ENCODE measurements around the gene CHORDC1. TPM values are rescaled to one million over a fixed set of nuclear protein-coding genes. Genes with fewer than 3 reads are reported as not detected.
"Not testable (repeated sequence)": the region's sequence is repeated elsewhere in the genome, so short reads cannot be mapped to it uniquely, and the experiment has no call there.

The CHORDC1 gene
- total and polyA plus RNA-seq, 4 donors, result 17.3 to 54.2 (median 31.8) TPM

DNA sequence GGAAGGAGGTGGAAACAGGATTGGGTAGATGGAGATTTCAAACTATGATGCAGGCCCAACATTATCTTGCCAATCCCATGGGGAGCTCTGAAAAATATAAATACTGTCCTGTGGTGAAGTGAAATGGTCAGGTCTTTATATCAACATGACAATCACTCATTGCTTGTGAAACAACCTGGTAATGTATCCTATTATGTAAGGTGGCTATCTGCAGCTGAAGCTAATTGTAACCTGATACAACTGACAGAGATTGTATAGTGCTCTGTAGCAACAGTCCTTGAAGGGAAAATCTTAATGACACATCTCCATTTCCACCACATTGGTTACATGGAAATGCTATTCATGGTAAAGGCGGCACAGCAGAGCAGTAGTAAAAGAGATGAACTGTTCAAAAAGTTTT lies 20.7 kb upstream of the CHORDC1 start:
- no peak for DNase-seq
- H3K27me3 ChIP-seq (ENCODE audit: control insufficient read depth in 1 of 2, insufficient read depth in 2 of 2, low read length in 1 of 2), result no peaks in the 10 kb centered on the region
- H3K4me3 ChIP-seq (ENCODE audit: low read length in 2 of 2), result no peak overlapping the region
- ATAC-seq (ENCODE audit: low FRiP score), result no peak
- intact Hi-C loops (cut with DNase I), result no loop called here
- H3K27ac ChIP-seq (ENCODE audit: low read depth in 1 of 2, low read length in 2 of 2), result no peak overlapping the region
- H3K36me3 ChIP-seq (ENCODE audit: control insufficient read depth in 1 of 2, insufficient read depth in 2 of 2, low read length in 1 of 2), result no peaks in the 10 kb centered on the region
- WGBS, 2 donors, result 97 to 98% methylated on average over 1 of the region's 1 CpG
- no peaks in the 10 kb centered on the region for H3K9me3 ChIP-seq (ENCODE audit: control insufficient read depth, low read length)
- H3K4me1 ChIP-seq (ENCODE audit: control insufficient read depth in 1 of 2, insufficient read depth in 2 of 2, low read length in 2 of 2), result no peaks in the 10 kb centered on the region

DNA sequence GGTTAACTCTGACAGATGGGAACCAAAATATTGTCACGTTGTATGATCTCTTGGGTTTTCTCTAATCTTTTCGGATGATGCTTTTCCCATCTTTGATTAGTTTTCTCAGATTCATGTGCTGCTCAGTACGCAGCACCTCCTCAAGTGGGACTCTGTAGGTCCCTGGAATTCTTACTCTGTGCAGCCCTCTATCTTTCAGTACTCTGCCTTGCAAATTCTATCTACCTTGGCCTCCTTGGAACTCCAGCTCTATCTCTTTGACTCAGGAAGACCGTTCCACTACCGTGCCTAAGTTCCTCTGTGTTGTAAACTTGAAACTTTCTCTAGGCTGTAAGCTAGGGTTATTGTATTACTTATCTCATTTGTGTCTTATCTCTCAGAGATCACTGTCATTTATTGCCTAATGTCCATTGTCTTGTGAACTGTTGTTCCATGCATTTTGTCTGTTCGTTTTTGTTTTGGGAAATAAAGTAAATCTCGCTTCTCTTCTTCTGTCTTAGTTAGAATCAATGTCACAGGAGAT lies 20.1 kb upstream of the CHORDC1 start:
- intact Hi-C loops (cut with DNase I), result no loop called here
- Histone ChIP-seq H3K4me1 (ENCODE audit: control insufficient read depth in 1 of 2, insufficient read depth in 2 of 2, low read length in 2 of 2) (no peaks in the 10 kb centered on the region), H3K27me3 (ENCODE audit: control insufficient read depth in 1 of 2, insufficient read depth in 2 of 2, low read length in 1 of 2) (no peaks in the 10 kb centered on the region), H3K36me3 (ENCODE audit: control insufficient read depth in 1 of 2, insufficient read depth in 2 of 2, low read length in 1 of 2) (no peaks in the 10 kb centered on the region), H3K27ac (ENCODE audit: low read depth in 1 of 2, low read length in 2 of 2) (no peak overlapping the region), H3K4me3 (ENCODE audit: low read length in 2 of 2) (no peak overlapping the region), H3K9me3 (ENCODE audit: control insufficient read depth, low read length) (no peaks in the 10 kb centered on the region)
- no peak for ATAC-seq (ENCODE audit: low FRiP score)
- no peak for DNase-seq
- WGBS, 2 donors, result 69 to 73% methylated on average over 7 of the region's 7 CpGs

DNA sequence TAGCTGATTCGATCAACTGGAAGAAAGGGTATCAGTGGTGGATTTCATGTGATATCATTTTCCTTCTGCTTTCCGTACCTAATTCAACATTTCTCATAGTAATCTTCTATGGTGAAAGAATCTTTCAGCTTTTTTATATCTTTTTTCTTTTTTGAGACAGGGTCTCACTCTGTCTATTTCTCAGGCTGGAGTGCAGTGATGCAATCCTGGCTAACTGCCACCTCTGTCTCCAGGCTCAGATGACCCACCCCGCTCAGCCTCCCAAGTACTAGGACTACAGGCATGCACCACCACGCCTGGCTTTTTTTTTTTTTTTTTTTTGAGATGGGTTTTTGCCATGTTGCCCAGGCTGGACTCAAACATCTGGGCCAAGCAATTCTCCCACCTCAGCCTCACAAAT lies 18.6 kb upstream of the CHORDC1 start:
- DNase-seq, result no peak
- ATAC-seq (ENCODE audit: low FRiP score), result no peak
- Histone ChIP-seq H3K36me3 (ENCODE audit: control insufficient read depth in 1 of 2, insufficient read depth in 2 of 2, low read length in 1 of 2) (no peaks in the 10 kb centered on the region), H3K9me3 (ENCODE audit: control insufficient read depth, low read length) (no peaks in the 10 kb centered on the region), H3K4me1 (ENCODE audit: control insufficient read depth in 1 of 2, insufficient read depth in 2 of 2, low read length in 2 of 2) (no peaks in the 10 kb centered on the region), H3K27ac (ENCODE audit: low read depth in 1 of 2, low read length in 2 of 2) (no peak overlapping the region), H3K4me3 (ENCODE audit: low read length in 2 of 2) (no peak overlapping the region), H3K27me3 (ENCODE audit: control insufficient read depth in 1 of 2, insufficient read depth in 2 of 2, low read length in 1 of 2) (no peaks in the 10 kb centered on the region)
- WGBS, 2 donors, result 67 to 84% methylated on average over 3 to 4 of the region's 4 CpGs
- intact Hi-C loops (cut with DNase I), result no loop called here

DNA sequence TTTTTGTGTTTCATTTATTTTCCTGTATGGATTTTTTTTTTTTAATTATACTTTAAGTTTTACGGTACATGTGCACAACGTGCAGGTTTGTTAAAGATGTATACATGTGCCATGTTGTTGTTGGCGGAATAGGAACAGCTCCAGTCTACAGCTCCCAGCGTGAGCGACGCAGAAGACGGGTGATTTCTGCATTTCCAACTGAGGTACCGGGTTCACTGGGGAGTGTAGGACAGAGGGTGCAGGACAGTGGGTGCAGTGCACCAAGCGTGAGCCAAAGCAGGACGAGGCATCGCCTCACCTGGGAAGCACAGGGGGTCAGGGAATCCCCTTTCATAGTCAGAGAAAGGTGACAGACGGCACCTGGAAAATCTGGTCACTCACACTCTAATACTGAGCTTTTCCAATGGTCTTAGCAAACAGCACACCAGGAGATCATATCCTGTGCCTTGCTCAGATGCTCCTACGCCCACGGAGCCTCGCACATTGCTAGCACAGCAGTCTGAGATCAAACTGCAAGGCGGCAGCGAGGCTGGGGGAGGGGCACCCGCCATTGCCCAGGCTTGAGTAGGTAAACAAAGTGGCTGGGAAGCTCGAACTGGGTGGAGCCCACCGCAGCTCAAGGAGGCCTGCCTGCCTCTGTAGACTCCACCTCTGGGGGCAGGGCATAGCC lies 17.3 kb upstream of the CHORDC1 start:
- H3K27ac ChIP-seq (ENCODE audit: low read depth in 1 of 2, low read length in 2 of 2); ATAC-seq (ENCODE audit: low FRiP score); H3K4me3 ChIP-seq (ENCODE audit: low read length in 2 of 2); H3K9me3 ChIP-seq (ENCODE audit: control insufficient read depth, low read length); intact Hi-C loops (cut with DNase I); H3K27me3 ChIP-seq (ENCODE audit: control insufficient read depth in 1 of 2, insufficient read depth in 2 of 2, low read length in 1 of 2); H3K4me1 ChIP-seq (ENCODE audit: control insufficient read depth in 1 of 2, insufficient read depth in 2 of 2, low read length in 2 of 2); H3K36me3 ChIP-seq (ENCODE audit: control insufficient read depth in 1 of 2, insufficient read depth in 2 of 2, low read length in 1 of 2); DNase-seq: not testable (repeated sequence)
- WGBS, 2 donors, result 78 to 88% methylated on average over 18 to 19 of the region's 20 CpGs

DNA sequence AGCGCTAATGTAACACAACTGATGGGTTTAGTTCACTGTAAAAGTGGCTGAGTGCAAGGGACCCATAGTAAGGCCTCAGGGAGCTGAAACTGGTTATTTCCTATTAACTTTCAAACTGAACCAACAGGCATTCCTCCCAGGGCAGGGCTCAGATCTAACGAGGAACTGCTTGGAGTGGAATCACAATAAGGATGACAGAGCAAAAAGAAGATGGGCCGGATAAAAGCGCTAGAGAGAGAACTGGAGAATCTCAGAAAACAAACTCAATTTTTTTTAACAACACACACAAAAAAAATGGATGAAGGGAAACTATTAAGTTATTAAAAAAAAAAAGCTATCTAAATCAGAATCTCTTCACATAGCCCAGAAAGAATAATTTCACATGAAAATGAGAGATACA lies 14.2 kb upstream of the CHORDC1 start:
- H3K27ac ChIP-seq (ENCODE audit: low read depth in 1 of 2, low read length in 2 of 2), result no peak overlapping the region
- no peak overlapping the region for H3K4me3 ChIP-seq (ENCODE audit: low read length in 2 of 2)
- H3K4me1 ChIP-seq (ENCODE audit: control insufficient read depth in 1 of 2, insufficient read depth in 2 of 2, low read length in 2 of 2), result peaks cover 0 to 4% of the 10 kb centered on the region in 2 donors
- intact Hi-C loops (cut with DNase I), result no loop called here
- WGBS, 2 donors, result 93 to 94% methylated on average over 4 of the region's 4 CpGs
- DNase-seq (no peak), ATAC-seq (ENCODE audit: low FRiP score) (no peak)
- H3K9me3 ChIP-seq (ENCODE audit: control insufficient read depth, low read length), result no peaks in the 10 kb centered on the region
- H3K27me3 ChIP-seq (ENCODE audit: control insufficient read depth in 1 of 2, insufficient read depth in 2 of 2, low read length in 1 of 2), result no peaks in the 10 kb centered on the region
- no peaks in the 10 kb centered on the region for H3K36me3 ChIP-seq (ENCODE audit: control insufficient read depth in 1 of 2, insufficient read depth in 2 of 2, low read length in 1 of 2)

DNA sequence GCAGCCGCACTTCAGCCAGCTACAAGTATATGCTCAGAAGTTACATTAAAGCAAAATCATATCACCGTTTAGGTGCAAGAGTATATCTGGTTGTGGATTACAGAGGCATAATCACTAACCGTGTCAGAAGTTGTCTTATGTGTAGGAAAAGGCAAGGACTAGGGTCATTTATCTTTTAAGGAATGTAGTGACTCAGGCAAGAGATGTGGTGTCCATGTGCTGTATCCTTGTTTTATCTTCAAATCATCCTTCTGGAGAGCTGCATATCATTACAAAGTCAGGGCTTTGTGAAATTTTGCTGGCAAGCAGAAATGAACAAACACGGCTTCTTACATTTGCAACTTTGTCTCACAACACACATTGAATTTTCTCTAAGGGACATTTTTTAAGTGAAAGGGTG lies 12.7 kb upstream of the CHORDC1 start:
- no peaks in the 10 kb centered on the region for H3K27me3 ChIP-seq (ENCODE audit: control insufficient read depth in 1 of 2, insufficient read depth in 2 of 2, low read length in 1 of 2)
- DNase-seq (no peak), ATAC-seq (ENCODE audit: low FRiP score) (no peak)
- H3K4me1 ChIP-seq (ENCODE audit: control insufficient read depth in 1 of 2, insufficient read depth in 2 of 2, low read length in 2 of 2), result peaks cover 0 to 4% of the 10 kb centered on the region in 2 donors
- H3K36me3 ChIP-seq (ENCODE audit: control insufficient read depth in 1 of 2, insufficient read depth in 2 of 2, low read length in 1 of 2), result no peaks in the 10 kb centered on the region
- intact Hi-C loops (cut with DNase I), result no loop called here
- H3K27ac ChIP-seq (ENCODE audit: low read depth in 1 of 2, low read length in 2 of 2), result no peak overlapping the region
- no peaks in the 10 kb centered on the region for H3K9me3 ChIP-seq (ENCODE audit: control insufficient read depth, low read length)
- no peak overlapping the region for H3K4me3 ChIP-seq (ENCODE audit: low read length in 2 of 2)
- WGBS, 2 donors, result 43 to 53% methylated on average over 4 of the region's 4 CpGs

DNA sequence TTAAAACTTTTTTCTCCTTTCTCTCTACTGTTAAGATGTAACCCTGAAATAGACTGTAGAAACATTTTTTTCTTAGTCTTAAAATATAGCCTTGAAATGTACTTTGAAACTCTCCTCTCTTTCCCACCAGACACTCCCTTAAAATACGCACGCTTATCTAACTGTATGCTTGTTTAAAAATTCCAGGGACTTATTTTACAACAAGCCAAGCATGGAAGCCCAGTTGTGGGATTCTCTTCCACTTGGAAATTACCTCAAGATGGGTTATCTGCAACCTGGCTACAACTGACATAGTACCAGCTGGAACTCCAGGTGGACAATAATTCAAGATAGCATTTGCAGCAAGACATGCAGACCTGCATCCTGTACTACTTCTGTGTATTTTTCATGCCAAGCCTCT lies 12.1 kb upstream of the CHORDC1 start:
- H3K4me1 ChIP-seq (ENCODE audit: control insufficient read depth in 1 of 2, insufficient read depth in 2 of 2, low read length in 2 of 2), result peaks cover 0 to 4% of the 10 kb centered on the region in 2 donors
- DNase-seq (no peak), ATAC-seq (ENCODE audit: low FRiP score) (no peak)
- intact Hi-C loops (cut with DNase I), result no loop called here
- H3K4me3 ChIP-seq (ENCODE audit: low read length in 2 of 2), result no peak overlapping the region
- H3K9me3 ChIP-seq (ENCODE audit: control insufficient read depth, low read length), result no peaks in the 10 kb centered on the region
- no peaks in the 10 kb centered on the region for H3K27me3 ChIP-seq (ENCODE audit: control insufficient read depth in 1 of 2, insufficient read depth in 2 of 2, low read length in 1 of 2)
- H3K27ac ChIP-seq (ENCODE audit: low read depth in 1 of 2, low read length in 2 of 2), result no peak overlapping the region
- WGBS, 2 donors, result 6 to 9% methylated on average over 2 of the region's 2 CpGs
- H3K36me3 ChIP-seq (ENCODE audit: control insufficient read depth in 1 of 2, insufficient read depth in 2 of 2, low read length in 1 of 2), result no peaks in the 10 kb centered on the region

DNA sequence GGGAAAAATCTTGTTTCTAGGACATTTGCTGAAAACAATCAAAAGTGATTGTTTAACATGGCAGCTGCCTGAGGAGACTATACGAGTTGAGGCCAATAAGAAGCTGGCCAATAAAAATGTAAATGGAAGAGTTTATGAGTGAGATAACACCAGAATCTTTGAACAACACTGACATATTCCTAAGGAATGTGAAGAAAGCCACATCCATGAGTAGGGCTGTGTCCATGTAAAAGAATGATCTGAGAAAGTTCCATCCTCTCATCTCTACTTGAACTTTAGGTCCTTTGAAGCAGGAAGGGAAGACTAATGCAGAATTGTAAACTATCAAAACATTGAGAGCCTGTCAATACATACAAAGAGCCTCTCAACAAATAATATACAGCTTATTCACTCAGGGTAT lies 6.9 kb upstream of the CHORDC1 start:
- no peak overlapping the region for H3K27ac ChIP-seq (ENCODE audit: low read depth in 1 of 2, low read length in 2 of 2)
- DNase-seq (no peak), ATAC-seq (ENCODE audit: low FRiP score) (no peak)
- no peaks in the 10 kb centered on the region for H3K27me3 ChIP-seq (ENCODE audit: control insufficient read depth in 1 of 2, insufficient read depth in 2 of 2, low read length in 1 of 2)
- H3K4me3 ChIP-seq (ENCODE audit: low read length in 2 of 2), result no peak overlapping the region
- H3K4me1 ChIP-seq (ENCODE audit: control insufficient read depth in 1 of 2, insufficient read depth in 2 of 2, low read length in 2 of 2), result no peaks in the 10 kb centered on the region
- WGBS, 2 donors, result 53 to 62% methylated on average over 1 of the region's 1 CpG
- intact Hi-C loops (cut with DNase I), result loop anchor here in 1 of 2 donors (10.0 kb wide), 1 partner anchor 225 kb away; no protein-coding TSS in a partner anchor
- peaks cover 1% of the 10 kb centered on the region for H3K9me3 ChIP-seq (ENCODE audit: control insufficient read depth, low read length)
- no peaks in the 10 kb centered on the region for H3K36me3 ChIP-seq (ENCODE audit: control insufficient read depth in 1 of 2, insufficient read depth in 2 of 2, low read length in 1 of 2)

DNA sequence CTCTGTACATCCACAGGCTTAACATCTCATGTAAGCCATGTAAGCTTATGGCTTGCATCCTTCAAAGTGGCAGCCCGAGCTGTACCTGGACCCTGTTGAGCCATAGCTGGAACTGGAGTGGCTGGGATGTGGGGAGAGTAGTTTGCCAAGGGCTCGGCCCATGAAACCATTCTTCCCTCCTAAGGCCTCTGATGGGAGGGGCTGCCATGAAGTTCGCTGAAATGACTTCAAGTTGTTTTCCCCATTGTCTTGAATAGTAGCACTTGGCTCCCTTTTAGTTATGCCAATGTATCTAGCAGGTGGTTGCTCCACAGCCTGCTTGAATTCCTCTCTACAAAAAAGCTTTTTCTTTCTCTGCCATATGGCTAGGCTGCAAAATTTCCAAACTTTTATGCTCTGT lies 5.2 kb upstream of the CHORDC1 start:
- no peak overlapping the region for H3K27ac ChIP-seq (ENCODE audit: low read depth in 1 of 2, low read length in 2 of 2)
- no peaks in the 10 kb centered on the region for H3K27me3 ChIP-seq (ENCODE audit: control insufficient read depth in 1 of 2, insufficient read depth in 2 of 2, low read length in 1 of 2)
- no peak for ATAC-seq (ENCODE audit: low FRiP score)
- no peak overlapping the region for H3K4me3 ChIP-seq (ENCODE audit: low read length in 2 of 2)
- 93 to 95% methylated on average over 3 of the region's 3 CpGs for WGBS, 2 donors
- no peak for DNase-seq
- H3K4me1 ChIP-seq (ENCODE audit: control insufficient read depth in 1 of 2, insufficient read depth in 2 of 2, low read length in 2 of 2), result no peaks in the 10 kb centered on the region
- H3K9me3 ChIP-seq (ENCODE audit: control insufficient read depth, low read length), result peaks cover 1% of the 10 kb centered on the region
- intact Hi-C loops (cut with DNase I), result loop anchor here in 1 of 2 donors (10.0 kb wide), 1 partner anchor 227 kb away; no protein-coding TSS in a partner anchor
- no peaks in the 10 kb centered on the region for H3K36me3 ChIP-seq (ENCODE audit: control insufficient read depth in 1 of 2, insufficient read depth in 2 of 2, low read length in 1 of 2)
